NK-92 (cell line): Measurements from ENCODE around the gene VAMP3.

Source experiments
- DNase-seq: peaks from one replicate; lab custom pipeline; 2025; ENCODE audit not compliant: unreplicated experiment; lab: John Stamatoyannopoulos, UW

The VAMP3 gene

GRCh38 chr1:7810395-7810794 is 39.3 kb downstream of the VAMP3 start:
- DNase-seq: no peak

GRCh38 chr1:7811476-7811875 is 40.4 kb downstream of the VAMP3 start:
- no peak for DNase-seq

- DNase-seq: no peak
Observed at GRCh38 chr1:7813677-7814373, 42.7 kb downstream of the VAMP3 start.

GRCh38 chr1:7821282-7821681 is 50.2 kb downstream of the VAMP3 start:
- no peak for DNase-seq

GRCh38 chr1:7824701-7825100 is 53.6 kb downstream of the VAMP3 start:
- DNase-seq: no peak

- DNase-seq: no peak
Observed at GRCh38 chr1:7826363-7826762, 55.3 kb downstream of the VAMP3 start.

GRCh38 chr1:7827126-7827955 is 56.2 kb downstream of the VAMP3 start:
- no peak for DNase-seq
